HL-60 (cell line): ENCODE data around the gene RSAD2.

Experiments used
- DNase-seq, 2 experiments: peaks; one replicate each; pipeline ENCODE4 v3.0.0-alpha.2; 2010 to 2020; ENCODE audit warnings: low read depth in 1 of 2, low spot score in 1 of 2
- H3K27ac ChIP-seq: fragments of 250-450 bp; sonication (Bioruptor Pico); replicated peaks from 2 replicates; pipeline ENCODE4 v1.5.1; 2020; ENCODE audit warnings: mild to moderate bottlenecking, moderate library complexity
- H3K27me3 ChIP-seq: fragments of 250-450 bp; sonication (Bioruptor Pico); 2 replicates; pipeline ENCODE4 v1.5.1; 2021; ENCODE audit warnings: mild to moderate bottlenecking, moderate library complexity; ENCODE audit not compliant: insufficient read depth, poor library complexity, severe bottlenecking
- H3K4me3 ChIP-seq: replicated peaks from 2 replicates; pipeline ENCODE4 v1.5.1; 2011; ENCODE audit warnings: mild to moderate bottlenecking, control low read depth, low read length; ENCODE audit not compliant: insufficient read depth
- GABPA ChIP-seq: IDR thresholded peaks from 2 replicates; pipeline ENCODE4 v1.6.1; 2012; ENCODE audit warnings: low read depth
- POLR2AphosphoS5 ChIP-seq: IDR thresholded peaks from 2 replicates; pipeline ENCODE4 v1.6.1; 2012; ENCODE audit warnings: low read depth
- REST ChIP-seq: IDR thresholded peaks from 2 replicates; pipeline ENCODE4 v1.6.1; 2012; ENCODE audit warnings: low read depth; ENCODE audit not compliant: insufficient replicate concordance
- SPI1 ChIP-seq: IDR thresholded peaks from 2 replicates; pipeline ENCODE4 v1.6.1; 2012; ENCODE audit warnings: low read depth, mild to moderate bottlenecking, borderline replicate concordance
- TF ChIP-seq, protein P1 (sequence below): IDR thresholded peaks from one replicate; pipeline ENCODE4 v1.5.1; 2011; ENCODE audit warnings: low read length, control low read depth, inconsistent platforms; ENCODE audit not compliant: insufficient read depth

RSAD2 gene

DNA sequence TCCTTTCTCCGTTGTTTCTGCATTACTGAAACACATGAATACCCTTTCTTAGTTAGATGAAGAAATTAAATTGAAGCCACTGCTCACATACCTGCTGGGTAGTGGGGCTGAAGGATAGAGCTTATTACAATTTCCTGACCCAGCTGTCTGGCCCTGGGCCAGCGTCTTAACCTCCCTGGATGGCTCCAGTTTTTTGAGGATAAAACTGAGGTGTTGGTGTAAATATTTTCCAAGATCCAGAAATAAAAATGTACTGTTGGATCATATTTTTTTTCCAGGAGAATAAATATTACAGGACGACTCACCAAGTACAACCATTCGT, 43.1 kb downstream of the RSAD2 start:
- Histone ChIP-seq H3K27me3 (no peaks in the 10 kb centered on the region), H3K4me3 (no peak overlapping the region), H3K27ac (no peak overlapping the region)
- DNase-seq, result no peak
- TF ChIP-seq, protein P1, sequence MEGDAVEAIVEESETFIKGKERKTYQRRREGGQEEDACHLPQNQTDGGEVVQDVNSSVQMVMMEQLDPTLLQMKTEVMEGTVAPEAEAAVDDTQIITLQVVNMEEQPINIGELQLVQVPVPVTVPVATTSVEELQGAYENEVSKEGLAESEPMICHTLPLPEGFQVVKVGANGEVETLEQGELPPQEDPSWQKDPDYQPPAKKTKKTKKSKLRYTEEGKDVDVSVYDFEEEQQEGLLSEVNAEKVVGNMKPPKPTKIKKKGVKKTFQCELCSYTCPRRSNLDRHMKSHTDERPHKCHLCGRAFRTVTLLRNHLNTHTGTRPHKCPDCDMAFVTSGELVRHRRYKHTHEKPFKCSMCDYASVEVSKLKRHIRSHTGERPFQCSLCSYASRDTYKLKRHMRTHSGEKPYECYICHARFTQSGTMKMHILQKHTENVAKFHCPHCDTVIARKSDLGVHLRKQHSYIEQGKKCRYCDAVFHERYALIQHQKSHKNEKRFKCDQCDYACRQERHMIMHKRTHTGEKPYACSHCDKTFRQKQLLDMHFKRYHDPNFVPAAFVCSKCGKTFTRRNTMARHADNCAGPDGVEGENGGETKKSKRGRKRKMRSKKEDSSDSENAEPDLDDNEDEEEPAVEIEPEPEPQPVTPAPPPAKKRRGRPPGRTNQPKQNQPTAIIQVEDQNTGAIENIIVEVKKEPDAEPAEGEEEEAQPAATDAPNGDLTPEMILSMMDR, result no peak
- TF ChIP-seq GABPA (no peak), SPI1 (no peak), POLR2AphosphoS5 (no peak), REST (no peak)

GRCh38 chr2:6921321-6921922, 43.8 kb downstream of the RSAD2 start:
- no peak for TF ChIP-seq GABPA
- TF ChIP-seq POLR2AphosphoS5, result no peak
- no peak for TF ChIP-seq REST
- no peak for TF ChIP-seq SPI1
- TF ChIP-seq, protein P1, result no peak
- DNase-seq, result no peak
- H3K4me3 ChIP-seq, result no peak overlapping the region
- H3K27ac ChIP-seq, result no peak overlapping the region
- H3K27me3 ChIP-seq, result no peaks in the 10 kb centered on the region

GRCh38 chr2:6922201-6922656, 44.7 kb downstream of the RSAD2 start:
- no peaks in the 10 kb centered on the region for H3K27me3 ChIP-seq
- H3K27ac ChIP-seq, result no peak overlapping the region
- TF ChIP-seq SPI1 (no peak), GABPA (no peak)
- H3K4me3 ChIP-seq, result no peak overlapping the region
- DNase-seq, result no peak

DNA sequence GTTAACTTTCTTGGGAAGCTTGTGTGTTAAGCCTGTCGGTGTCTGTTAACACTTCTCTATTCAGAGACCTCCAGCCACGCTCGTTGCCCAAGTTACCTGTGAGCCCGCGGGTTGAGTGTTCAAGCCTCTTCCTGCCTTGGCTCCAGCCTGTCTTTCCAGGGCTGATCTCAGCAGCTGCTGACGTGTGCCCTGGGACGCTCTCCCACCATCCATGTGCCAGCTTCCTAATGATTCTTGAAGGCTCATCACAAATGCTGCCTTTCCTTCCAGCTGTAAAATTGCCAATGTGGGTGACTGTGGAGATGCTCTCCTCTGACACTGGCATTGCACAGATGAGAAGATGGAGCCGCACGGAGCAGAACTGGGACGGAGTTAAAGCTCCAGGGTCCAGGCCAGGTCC, 45.7 kb downstream of the RSAD2 start:
- H3K27ac ChIP-seq, result no peak overlapping the region
- TF ChIP-seq REST (no peak), SPI1 (no peak), GABPA (no peak), POLR2AphosphoS5 (no peak)
- TF ChIP-seq, protein P1, result no peak
- no peak for DNase-seq
- no peak overlapping the region for H3K4me3 ChIP-seq
- no peaks in the 10 kb centered on the region for H3K27me3 ChIP-seq
